ENCODE measurements around the gene JAKMIP1.

Gene JAKMIP1

GRCh38 chr4:6043188-6043587, 157.2 kb downstream of the JAKMIP1 start:
- TF ChIP-seq JUND (IDR thresholded peaks at IDR 0.05; ENCODE audit: low read depth), result no peak
- in situ Hi-C loops (cut with HindIII; ENCODE audit: low pct_unique_long_range_greater_than_20kb, low sequenced_read_pairs), result no loop called here

GRCh38 chr4:6042293-6043063, 157.9 kb downstream of the JAKMIP1 start:
- no peak for TF ChIP-seq JUND (IDR thresholded peaks at IDR 0.05; ENCODE audit: low read depth)
- in situ Hi-C loops (cut with HindIII; ENCODE audit: low pct_unique_long_range_greater_than_20kb, low sequenced_read_pairs), result no loop called here
- no peak for DNase-seq (ENCODE audit: low read depth in 1 of 2, low spot score in 1 of 2)

More at GRCh38 chr4:6043188-6043587, 157.2 kb downstream of the JAKMIP1 start:
- no peak for DNase-seq (ENCODE audit: low read depth in 1 of 2, low spot score in 1 of 2)

- in situ Hi-C loops (cut with HindIII; ENCODE audit: low pct_unique_long_range_greater_than_20kb, low sequenced_read_pairs), result no loop called here
- no peak for TF ChIP-seq JUND (IDR thresholded peaks at IDR 0.05; ENCODE audit: low read depth)
- DNase-seq (ENCODE audit: low read depth in 1 of 2, low spot score in 1 of 2), result no peak
These were observed 158.5 kb downstream of the JAKMIP1 start for GRCh38 chr4:6041800-6042199.

- in situ Hi-C loops (cut with HindIII; ENCODE audit: low pct_unique_long_range_greater_than_20kb, low sequenced_read_pairs), result no loop called here
- DNase-seq (ENCODE audit: low read depth in 1 of 2, low spot score in 1 of 2), result no peak
- no peak for TF ChIP-seq JUND (IDR thresholded peaks at IDR 0.05; ENCODE audit: low read depth)
These were observed 161.6 kb downstream of the JAKMIP1 start for GRCh38 chr4:6038711-6039110.

- TF ChIP-seq JUND (IDR thresholded peaks at IDR 0.05; ENCODE audit: low read depth), result no peak
- in situ Hi-C loops (cut with HindIII; ENCODE audit: low pct_unique_long_range_greater_than_20kb, low sequenced_read_pairs), result no loop called here
- no peak for DNase-seq (ENCODE audit: low read depth in 1 of 2, low spot score in 1 of 2)
These were observed 164.6 kb downstream of the JAKMIP1 start for GRCh38 chr4:6035786-6036185.

GRCh38 chr4:6033381-6033780, 167.0 kb downstream of the JAKMIP1 start:
- DNase-seq (ENCODE audit: low read depth in 1 of 2, low spot score in 1 of 2), result no peak
- in situ Hi-C loops (cut with HindIII; ENCODE audit: low pct_unique_long_range_greater_than_20kb, low sequenced_read_pairs), result no loop called here
- no peak for TF ChIP-seq JUND (IDR thresholded peaks at IDR 0.05; ENCODE audit: low read depth)

- peak in 1 of 2 experiments; percentile 55 for DNase-seq (ENCODE audit: low read depth in 1 of 2, low spot score in 1 of 2)
- TF ChIP-seq JUND (IDR thresholded peaks at IDR 0.05; ENCODE audit: low read depth), result no peak
- in situ Hi-C loops (cut with HindIII; ENCODE audit: low pct_unique_long_range_greater_than_20kb, low sequenced_read_pairs), result no loop called here
These were observed 167.8 kb downstream of the JAKMIP1 start for GRCh38 chr4:6032249-6033244.

GRCh38 chr4:6031846-6032245, 168.5 kb downstream of the JAKMIP1 start:
- DNase-seq (ENCODE audit: low read depth in 1 of 2, low spot score in 1 of 2), result no peak

GRCh38 chr4:6030679-6031078, 169.7 kb downstream of the JAKMIP1 start:
- no peak for DNase-seq (ENCODE audit: low read depth in 1 of 2, low spot score in 1 of 2)
- in situ Hi-C loops (cut with HindIII; ENCODE audit: low pct_unique_long_range_greater_than_20kb, low sequenced_read_pairs), result no loop called here
- no peak for TF ChIP-seq JUND (IDR thresholded peaks at IDR 0.05; ENCODE audit: low read depth)

More at GRCh38 chr4:6031846-6032245, 168.5 kb downstream of the JAKMIP1 start:
- in situ Hi-C loops (cut with HindIII; ENCODE audit: low pct_unique_long_range_greater_than_20kb, low sequenced_read_pairs), result no loop called here
- no peak for TF ChIP-seq JUND (IDR thresholded peaks at IDR 0.05; ENCODE audit: low read depth)

- DNase-seq (ENCODE audit: low read depth in 1 of 2, low spot score in 1 of 2), result no peak
- in situ Hi-C loops (cut with HindIII; ENCODE audit: low pct_unique_long_range_greater_than_20kb, low sequenced_read_pairs), result no loop called here
- no peak for TF ChIP-seq JUND (IDR thresholded peaks at IDR 0.05; ENCODE audit: low read depth)
These were observed 171.1 kb downstream of the JAKMIP1 start for GRCh38 chr4:6029254-6029653.

- TF ChIP-seq JUND (IDR thresholded peaks at IDR 0.05; ENCODE audit: low read depth), result no peak
- in situ Hi-C loops (cut with HindIII; ENCODE audit: low pct_unique_long_range_greater_than_20kb, low sequenced_read_pairs), result no loop called here
- DNase-seq (ENCODE audit: low read depth in 1 of 2, low spot score in 1 of 2), result no peak
These were observed 172.2 kb downstream of the JAKMIP1 start for GRCh38 chr4:6028168-6028567.

GRCh38 chr4:6027392-6027791, 173.0 kb downstream of the JAKMIP1 start:
- in situ Hi-C loops (cut with HindIII; ENCODE audit: low pct_unique_long_range_greater_than_20kb, low sequenced_read_pairs), result no loop called here
- TF ChIP-seq JUND (IDR thresholded peaks at IDR 0.05; ENCODE audit: low read depth), result no peak
- peak in 1 of 2 experiments; percentile 65 for DNase-seq (ENCODE audit: low read depth in 1 of 2, low spot score in 1 of 2)
